HG02938 (cell line): Measurements from ENCODE around the gene C2CD4D.
"Not testable (repeated sequence)": the region's sequence is repeated elsewhere in the genome, so short reads cannot be mapped to it uniquely, and the experiment has no call there.

Experiments used
- ATAC-seq: cut with Tn5 transposase; IDR thresholded peaks from one replicate; pipeline ENCODE4 v1.9.1; 2021; ENCODE audit warnings: mild to moderate bottlenecking, moderate library complexity; ENCODE audit not compliant: unreplicated experiment

Gene C2CD4D

GRCh38 chr1:151839457-151840403 is at the start of gene C2CD4D:
Gene C2CD4D, minus strand, starts transcription at chr1:151839820. Its CDS starts 831 bp downstream, at chr1:151838989.
- ATAC-seq, result no peak

GRCh38 chr1:151888972-151889570 is 49.5 kb upstream of the C2CD4D start:
- no peak for ATAC-seq

GRCh38 chr1:151887028-151887427 is 47.4 kb upstream of the C2CD4D start:
- no peak for ATAC-seq

- ATAC-seq, result no peak
Measured at GRCh38 chr1:151885479-151885878, 45.9 kb upstream of the C2CD4D start.

- ATAC-seq, result not testable (repeated sequence)
Measured at GRCh38 chr1:151884879-151885278, 45.3 kb upstream of the C2CD4D start.

GRCh38 chr1:151884445-151884844 is 44.8 kb upstream of the C2CD4D start:
- not testable (repeated sequence) for ATAC-seq

GRCh38 chr1:151883898-151884297 is 44.3 kb upstream of the C2CD4D start:
- ATAC-seq, result not testable (repeated sequence)

GRCh38 chr1:151882918-151883317 is 43.3 kb upstream of the C2CD4D start:
- not testable (repeated sequence) for ATAC-seq

GRCh38 chr1:151882466-151882865 is 42.8 kb upstream of the C2CD4D start:
- no peak for ATAC-seq

- ATAC-seq, result no peak
Measured at GRCh38 chr1:151881479-151881878, 41.9 kb upstream of the C2CD4D start.

GRCh38 chr1:151875419-151876097 is 35.9 kb upstream of the C2CD4D start:
- ATAC-seq, result no peak

- ATAC-seq, result not testable (repeated sequence)
Measured at GRCh38 chr1:151872776-151873175, 33.2 kb upstream of the C2CD4D start.

GRCh38 chr1:151871284-151872030 is 31.8 kb upstream of the C2CD4D start:
- no peak for ATAC-seq

- no peak for ATAC-seq
Measured at GRCh38 chr1:151868486-151868885, 28.9 kb upstream of the C2CD4D start.

GRCh38 chr1:151867765-151868411 is 28.3 kb upstream of the C2CD4D start:
- ATAC-seq, result no peak

GRCh38 chr1:151867321-151867720 is 27.7 kb upstream of the C2CD4D start:
- no peak for ATAC-seq

- no peak for ATAC-seq
Measured at GRCh38 chr1:151864411-151864810, 24.8 kb upstream of the C2CD4D start.

GRCh38 chr1:151862604-151863003 is 23.0 kb upstream of the C2CD4D start:
- no peak for ATAC-seq

GRCh38 chr1:151860504-151861187 is 21.0 kb upstream of the C2CD4D start:
- no peak for ATAC-seq

GRCh38 chr1:151859891-151860293 is 20.3 kb upstream of the C2CD4D start:
- ATAC-seq, result no peak
